Occipital lobe (tissue), 2 donors: ENCODE results near the gene KCNH8. TPM values are rescaled to one million over a fixed set of nuclear protein-coding genes. Genes with fewer than 3 reads are reported as not detected.

Experiments
- small RNA-seq: library from RNA; depleted of rRNA; stranded (forward); fragments of <200 nt; gene quantifications from one replicate; pipeline ENCODE3, GENCODE V24; 2014
- total RNA-seq: library from RNA; depleted of rRNA; stranded (reverse); fragments of >200 nt; gene quantifications from one replicate; pipeline ENCODE4 v1.2.3, GENCODE V29; 2014

The KCNH8 gene
- total RNA-seq, 1 donor from 2014 or later, result 13.1 TPM

Small RNAs within 50 kb of the gene (small RNA-seq; reads per million reads assigned to genes)
- gene MIR4791, result not detected
